HG03565 (cell line): ENCODE results near the gene SLC29A3.

Experiments
- ATAC-seq: cut with Tn5 transposase; IDR thresholded peaks from one replicate; pipeline ENCODE4 v1.9.1; 2021; ENCODE audit warnings: mild to moderate bottlenecking, moderate library complexity; ENCODE audit not compliant: unreplicated experiment

SLC29A3 gene

DNA sequence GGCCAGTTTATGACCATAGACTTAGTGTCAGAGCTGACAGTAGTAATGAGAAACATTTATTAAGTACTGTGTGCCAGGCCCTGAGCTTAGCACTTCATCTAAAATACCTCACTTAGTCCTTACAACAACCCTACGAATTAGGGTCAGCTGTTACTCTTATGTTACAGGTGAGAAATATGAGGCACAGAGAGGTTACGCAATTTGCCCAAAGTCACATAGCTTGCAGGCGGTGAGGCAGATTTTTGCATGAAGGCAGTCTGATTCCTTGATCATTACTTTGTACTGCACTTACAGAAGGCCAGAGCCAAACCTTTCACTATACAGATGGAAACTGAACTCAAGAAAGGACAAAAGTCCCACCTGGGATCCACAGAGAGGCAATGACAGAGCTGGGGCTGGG, 87.8 kb downstream of the SLC29A3 start:
- no peak for ATAC-seq

DNA sequence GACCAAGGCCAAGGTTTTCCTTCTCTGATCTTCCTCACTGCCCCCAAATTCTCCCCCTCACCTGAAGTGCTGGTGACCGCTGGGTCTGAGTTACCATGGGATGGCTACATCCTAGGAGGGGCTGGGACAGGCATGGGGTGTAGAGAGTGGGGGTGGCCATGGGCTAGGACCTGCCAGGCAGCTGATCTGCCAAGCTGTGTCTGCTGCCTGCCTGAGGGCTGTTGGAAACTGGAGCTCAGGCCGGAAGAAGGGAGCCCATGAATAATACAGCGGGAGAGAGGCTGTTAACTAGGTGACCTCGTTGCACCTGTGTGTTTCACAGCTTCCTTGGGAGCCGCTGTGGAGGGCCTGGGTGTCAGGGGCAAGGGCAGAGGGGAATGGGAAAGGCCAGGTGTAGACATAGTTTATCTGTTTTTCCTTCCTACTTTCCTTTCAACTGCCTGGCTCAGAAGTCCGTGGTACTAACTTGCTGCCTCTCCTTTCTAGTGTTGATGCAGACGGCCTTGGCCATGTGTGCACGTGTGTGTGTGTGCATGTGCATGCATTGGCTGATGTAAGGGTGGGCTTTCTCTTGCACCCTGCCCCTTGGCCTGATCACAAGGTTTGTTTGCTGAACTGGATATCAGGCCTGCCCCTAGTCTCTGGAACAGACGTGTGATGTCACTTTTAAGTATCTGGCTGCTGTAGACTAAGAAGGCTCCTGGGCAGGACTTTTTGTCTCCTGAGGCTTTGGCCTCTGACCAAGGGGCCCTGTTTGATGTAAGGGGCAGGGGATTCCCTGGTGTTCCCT, 89.6 kb downstream of the SLC29A3 start:
- ATAC-seq = no peak

GRCh38 chr10:71409516-71410104, 90.6 kb downstream of the SLC29A3 start:
- no peak for ATAC-seq
